Erythroblast (primary cell): Measurements from ENCODE around the gene HSPA9.

ENCODE experiments used
- GATA1 ChIP-seq: IDR thresholded peaks from 2 replicates; pipeline ENCODE4 v1.6.1; 2011; ENCODE audit warnings: low read depth, mild to moderate bottlenecking, control low read depth, low read length, moderate library complexity
- POLR2A ChIP-seq: IDR thresholded peaks from 2 replicates; pipeline ENCODE4 v1.6.1; 2011; ENCODE audit warnings: mild to moderate bottlenecking, low read length

DNA sequence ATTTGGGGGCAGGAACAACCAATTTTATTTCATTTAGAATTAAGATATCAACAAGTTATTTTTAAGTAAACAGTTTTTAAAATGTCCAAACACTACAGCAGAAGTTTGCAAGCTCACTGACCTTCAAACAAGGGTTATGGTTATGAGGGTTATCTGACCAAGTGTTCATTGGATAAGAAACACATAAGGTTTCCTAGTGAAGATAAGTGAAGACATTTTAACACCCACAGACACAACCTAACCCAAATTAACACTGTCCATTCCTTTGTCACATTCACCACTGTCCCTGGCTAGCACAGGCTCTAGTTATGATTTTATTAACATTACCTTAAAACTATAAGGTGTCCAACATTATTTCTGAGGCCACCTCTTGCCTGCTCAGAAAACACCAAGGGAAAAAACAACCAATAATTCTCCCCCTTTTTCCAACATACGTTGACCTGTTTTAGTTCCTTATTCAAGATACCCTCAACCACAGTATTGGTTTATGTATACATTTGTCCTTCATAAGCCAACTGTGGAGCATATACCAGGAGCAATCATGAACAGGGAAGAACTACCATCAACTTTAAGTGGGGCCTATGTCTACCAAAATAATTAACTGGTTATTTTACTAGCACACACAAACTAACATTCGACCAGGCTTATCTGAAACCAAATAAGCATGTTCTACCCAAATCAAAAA, 36.1 kb downstream of the HSPA9 start:
- TF ChIP-seq POLR2A (no peak), GATA1 (no peak)
